Measurements from ENCODE around the gene TRIM45.

TRIM45 gene

DNA sequence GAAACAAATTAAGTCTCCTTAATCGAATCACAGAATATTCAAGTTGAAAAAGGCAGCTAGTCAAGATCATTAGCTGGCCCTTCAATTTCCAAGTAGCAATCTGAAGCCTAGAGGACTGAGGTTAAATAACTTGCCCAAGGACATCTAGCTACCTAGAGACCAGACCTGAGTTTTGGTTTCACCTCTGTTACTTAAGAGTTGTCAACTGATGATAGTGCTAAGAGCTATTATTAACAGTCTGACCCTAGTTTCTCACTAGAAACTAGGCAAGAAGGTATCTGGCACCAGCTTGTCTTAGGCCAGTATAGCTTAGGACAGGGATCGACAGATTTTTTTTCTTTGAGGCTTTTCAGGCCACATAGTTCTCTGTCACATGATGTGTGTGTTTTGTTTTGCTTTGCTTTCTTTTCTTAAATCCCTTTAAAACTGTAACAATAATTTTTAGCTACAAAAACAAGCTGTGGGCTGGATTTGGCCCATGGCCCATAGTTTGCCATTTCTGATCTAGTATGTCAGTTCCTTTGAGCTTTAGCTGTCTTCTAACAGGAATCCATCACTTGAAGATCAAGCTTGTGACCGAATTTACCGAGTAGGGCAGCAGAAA is 23.2 kb downstream of the TRIM45 start:
- DNase-seq (ENCODE audit: low read depth in 2 of 2), result no peak

DNA sequence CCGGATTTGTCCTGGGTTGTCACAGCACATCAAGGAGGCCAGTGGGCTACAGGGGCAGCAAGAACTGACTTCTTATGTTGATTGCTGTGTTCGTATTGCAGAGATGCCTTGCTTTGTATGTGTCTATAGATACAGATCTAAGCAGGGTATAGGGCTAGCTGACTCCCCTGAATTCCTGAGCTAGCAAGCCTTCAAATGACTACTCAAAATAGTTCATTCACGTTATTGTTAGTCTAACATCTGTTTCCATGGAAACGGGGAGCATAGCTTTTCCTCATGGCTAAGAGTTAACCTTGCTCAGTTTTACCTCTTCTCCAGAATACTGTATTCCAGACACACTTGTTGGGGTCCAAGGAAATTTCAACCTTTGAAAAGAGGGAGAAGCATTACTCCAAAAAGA is 24.1 kb downstream of the TRIM45 start:
- no peak for DNase-seq (ENCODE audit: low read depth in 2 of 2)

- DNase-seq (ENCODE audit: low read depth in 2 of 2), result no peak
Measured at GRCh38 chr1:117096951-117097408, 24.6 kb downstream of the TRIM45 start.

DNA sequence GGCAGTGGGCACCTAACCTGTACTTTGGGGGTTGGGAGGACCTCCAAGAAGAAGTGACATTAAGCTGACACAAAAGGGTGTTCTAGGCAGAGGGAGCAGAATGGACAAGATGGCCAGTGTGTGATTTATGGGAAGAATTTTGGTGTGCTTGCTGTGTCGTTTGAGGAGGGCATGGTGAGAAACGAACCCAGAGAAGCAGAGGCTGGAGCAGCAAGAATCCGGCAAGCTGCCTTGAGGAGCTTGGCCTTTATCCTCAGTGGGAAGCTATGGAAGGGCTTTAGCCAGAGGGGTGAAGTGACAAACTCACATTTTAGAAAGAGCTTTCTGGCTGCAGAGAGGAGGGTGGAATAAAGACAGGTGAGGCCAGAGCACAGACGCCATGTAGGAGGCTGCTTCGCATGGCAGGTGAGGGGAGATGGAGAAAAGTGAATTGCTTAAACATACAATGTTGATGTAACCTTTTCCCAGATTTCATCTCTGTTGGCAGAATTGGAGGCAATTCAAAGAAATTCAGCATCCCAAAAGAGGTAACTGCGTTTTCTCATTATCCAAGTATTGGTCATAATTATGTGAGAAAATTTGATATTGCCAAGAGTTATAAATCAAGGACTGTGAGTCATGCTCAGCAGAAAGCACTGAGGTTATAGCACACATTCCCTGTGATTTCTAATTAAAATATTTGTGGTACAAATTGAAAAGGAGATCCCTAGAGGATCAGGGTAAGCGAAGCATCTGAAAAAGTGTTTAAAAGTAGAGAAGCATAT is 26.5 kb downstream of the TRIM45 start:
- peak; percentile 87 to 89 for DNase-seq (ENCODE audit: low read depth in 2 of 2)

DNA sequence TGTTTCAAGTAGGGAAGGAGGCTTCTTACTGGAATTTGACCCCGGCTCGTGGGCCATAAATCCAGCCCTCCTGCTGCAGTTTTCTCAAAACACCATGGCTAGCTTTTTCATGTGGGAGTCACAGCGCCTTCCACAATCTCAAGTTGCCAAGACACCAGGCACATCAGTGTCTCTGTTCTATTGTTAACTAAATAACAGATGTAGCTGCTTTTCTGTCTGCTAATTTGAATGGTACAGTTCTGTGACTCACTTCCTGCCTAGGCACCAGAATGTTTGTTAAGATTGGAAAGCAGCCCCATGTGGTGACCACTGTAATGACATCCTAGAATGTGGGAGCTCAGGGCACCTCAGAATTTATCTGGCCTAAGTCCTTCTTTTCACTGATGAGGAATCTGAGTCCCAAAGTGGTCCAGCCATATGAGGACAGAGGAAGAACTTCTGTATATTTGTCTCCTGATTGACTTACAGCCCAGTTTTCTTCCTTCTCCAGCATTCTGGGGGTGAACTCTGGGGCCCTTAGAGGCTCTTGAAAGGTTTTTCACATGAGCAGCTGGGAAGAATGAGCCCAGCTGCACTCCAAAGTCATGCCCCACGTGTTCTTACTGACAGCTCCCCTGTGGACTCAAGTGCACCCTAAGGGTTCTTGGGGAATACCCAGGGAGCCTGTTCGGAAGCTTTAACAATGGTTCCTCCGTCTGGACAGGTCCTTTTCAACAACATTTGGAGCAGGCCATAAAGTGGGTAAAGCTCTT is 27.5 kb downstream of the TRIM45 start:
- no peak for DNase-seq (ENCODE audit: low read depth in 2 of 2)

DNA sequence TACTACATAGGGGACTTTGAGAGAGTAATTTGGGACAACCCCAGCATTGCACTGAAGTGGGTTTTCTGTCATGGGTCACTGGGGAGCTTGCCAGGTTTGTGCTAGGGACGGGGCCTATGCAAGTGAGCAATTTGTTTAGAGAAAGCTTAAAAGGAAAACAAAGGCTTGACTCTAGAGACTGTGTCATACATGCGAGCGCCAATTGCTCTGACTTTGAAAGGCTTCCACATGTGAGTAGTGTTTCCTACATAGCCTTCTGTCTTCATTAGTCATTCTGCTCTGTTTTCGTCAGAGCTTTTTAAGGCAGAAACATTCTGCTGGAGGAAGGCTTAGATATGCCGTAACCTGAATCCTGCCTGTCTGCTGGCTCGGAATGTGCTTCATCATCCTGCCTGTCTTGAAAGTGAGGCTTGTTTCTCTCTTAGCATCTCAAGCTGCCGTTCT is 28.4 kb downstream of the TRIM45 start:
- DNase-seq (ENCODE audit: low read depth in 2 of 2), result peak; percentile 89 to 91

GRCh38 chr1:117092594-117092993 is 29.0 kb downstream of the TRIM45 start:
- no peak for DNase-seq (ENCODE audit: low read depth in 2 of 2)

GRCh38 chr1:117089996-117090395 is 31.6 kb downstream of the TRIM45 start:
- no peak for DNase-seq (ENCODE audit: low read depth in 2 of 2)

DNA sequence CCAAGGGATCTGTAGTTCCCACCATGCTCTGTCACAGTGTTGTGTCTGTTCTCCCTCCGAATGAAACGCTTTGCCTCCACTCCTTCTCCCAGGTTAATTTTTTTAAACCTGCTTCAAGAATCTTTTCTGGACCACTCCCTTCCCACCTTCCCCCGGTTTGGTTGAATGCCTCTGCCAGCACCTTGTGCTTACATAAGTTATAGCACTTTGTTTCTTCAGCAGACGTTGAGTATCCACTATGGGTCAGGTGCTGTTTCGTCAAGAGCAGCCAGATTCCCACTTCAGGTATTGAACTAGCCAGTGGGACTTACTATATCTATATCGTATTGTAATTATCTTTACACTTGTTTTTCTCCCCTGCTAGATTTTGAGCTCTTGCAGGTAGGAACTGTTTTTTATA is 33.9 kb downstream of the TRIM45 start:
- DNase-seq (ENCODE audit: low read depth in 2 of 2), result no peak

GRCh38 chr1:117084231-117084630 is 37.3 kb downstream of the TRIM45 start:
- no peak for DNase-seq (ENCODE audit: low read depth in 2 of 2)

DNA sequence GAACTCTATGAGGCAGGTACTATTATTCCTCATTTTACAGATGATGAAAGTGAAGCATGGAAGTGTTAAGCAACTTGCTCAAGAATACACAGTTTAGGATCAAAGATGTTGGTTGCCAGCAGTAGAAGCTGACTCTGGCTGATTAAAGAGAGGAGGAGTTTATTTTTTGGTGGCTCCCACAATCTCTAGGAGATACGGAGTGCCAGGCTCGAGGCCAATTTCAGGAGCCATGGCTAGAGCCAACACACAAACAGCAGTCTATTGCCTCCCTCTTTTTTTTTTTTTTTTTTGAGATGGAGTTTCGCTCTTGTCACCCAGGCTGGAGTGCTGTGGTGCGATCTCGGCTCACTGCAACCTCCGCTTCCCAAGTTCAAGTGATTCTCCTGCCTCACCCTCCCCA is 41.8 kb downstream of the TRIM45 start:
- DNase-seq (ENCODE audit: low read depth in 2 of 2), result no peak

GRCh38 chr1:117077267-117077666 is 44.3 kb downstream of the TRIM45 start:
- DNase-seq (ENCODE audit: low read depth in 2 of 2), result peak in 1 of 2 experiments; percentile 65

DNA sequence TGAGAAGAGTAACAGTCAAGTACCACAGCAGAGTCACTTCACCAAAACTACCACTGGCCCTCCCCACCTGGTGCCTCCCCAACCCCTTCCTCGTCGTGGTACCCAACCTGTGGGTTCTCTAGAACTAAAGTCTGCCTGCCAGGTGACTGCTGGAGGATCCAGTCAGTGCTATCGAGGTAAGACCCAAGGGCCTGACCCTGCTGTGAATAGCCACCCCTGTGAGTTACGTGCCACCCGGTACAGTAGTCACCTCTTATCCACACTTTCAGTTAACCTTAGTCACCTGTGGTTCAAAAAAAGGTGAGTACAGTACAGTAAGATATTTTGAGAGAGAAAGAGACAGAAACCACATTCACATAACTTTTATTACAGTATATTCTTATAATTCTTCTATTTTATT is 44.9 kb downstream of the TRIM45 start:
- no peak for DNase-seq (ENCODE audit: low read depth in 2 of 2)

- DNase-seq (ENCODE audit: low read depth in 2 of 2), result no peak
Measured at GRCh38 chr1:117070124-117070523, 51.4 kb downstream of the TRIM45 start.

DNA sequence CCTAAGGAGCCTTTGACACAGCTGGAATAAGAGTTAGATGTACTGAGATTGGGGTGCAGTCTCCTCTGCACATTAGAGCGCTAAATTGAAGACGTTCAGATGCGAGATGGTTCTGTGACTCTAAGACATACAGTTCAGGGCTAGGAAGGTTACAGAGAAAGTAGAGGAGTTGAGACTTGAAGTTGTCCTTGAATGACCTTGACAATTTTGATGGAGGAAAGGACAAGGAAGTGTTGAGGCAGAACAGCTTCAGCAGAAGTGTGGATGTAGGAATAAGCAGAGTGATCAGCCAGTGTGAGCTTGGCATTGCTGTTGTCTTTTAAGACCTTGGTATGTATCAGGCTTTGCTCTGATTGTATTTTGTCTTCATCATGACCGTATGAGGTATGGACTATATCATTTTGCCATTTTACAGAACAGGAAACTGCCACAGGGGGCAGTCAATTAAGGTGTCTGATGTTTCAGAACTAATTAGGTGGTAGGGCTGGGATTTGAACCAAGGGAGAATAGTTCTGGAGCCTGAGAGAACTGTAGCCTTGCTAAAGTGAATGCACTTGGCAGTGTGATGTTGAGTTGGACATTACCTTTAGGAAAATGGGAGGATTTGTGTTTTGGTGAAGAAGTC is 52.2 kb downstream of the TRIM45 start:
- no peak for DNase-seq (ENCODE audit: low read depth in 2 of 2)

DNA sequence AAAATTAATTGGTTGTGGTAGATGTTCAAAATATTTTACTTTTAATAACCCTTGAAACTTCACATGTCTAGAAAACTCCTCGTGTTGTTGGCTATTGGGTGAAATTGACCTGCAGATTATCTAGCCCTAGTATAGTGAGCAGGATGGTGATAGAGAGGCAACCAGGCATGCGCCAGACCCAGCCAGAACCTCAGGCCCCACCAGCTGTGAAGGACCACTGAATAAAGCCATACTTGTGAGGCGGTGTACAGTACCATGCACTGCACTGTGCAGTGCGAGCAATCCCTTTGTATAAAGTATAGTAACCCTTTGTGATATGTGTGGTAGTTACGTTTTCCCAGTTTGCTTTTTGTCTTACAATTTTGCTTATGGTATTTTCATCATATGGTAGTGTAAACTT is 53.0 kb downstream of the TRIM45 start:
- DNase-seq (ENCODE audit: low read depth in 2 of 2), result no peak

- DNase-seq (ENCODE audit: low read depth in 2 of 2), result peak in 1 of 2 experiments; percentile 26
Measured at GRCh38 chr1:117067533-117068370, 53.8 kb downstream of the TRIM45 start.

GRCh38 chr1:117066367-117066766 is 55.2 kb downstream of the TRIM45 start:
- DNase-seq (ENCODE audit: low read depth in 2 of 2), result no peak

- DNase-seq (ENCODE audit: low read depth in 2 of 2), result no peak
Measured at GRCh38 chr1:117061986-117062415, 59.5 kb downstream of the TRIM45 start.

Measured in fibroblast of skin of left quadriceps (primary cell).